HCT116 (cell line): Measurements from ENCODE around the gene KIF13A. TPM values are rescaled to one million over a fixed set of nuclear protein-coding genes. Genes with fewer than 3 reads are reported as not detected.

Experiments used
- ATAC-seq: fragments of 200-7000 bp; cut with Tn5 transposase; 2 replicates; pipeline ENCODE4 v1.9.1; 2020; ENCODE audit warnings: mild to moderate bottlenecking, moderate library complexity
- BruUV-seq: library from RNA; stranded (reverse); fragments of 400-500 nt; replicated peaks from 2 replicates; lab custom pipeline; 2021; lab: Mats Ljungman, UMichigan
- CTCF ChIA-PET: fragments of 300-600 bp; sonication (Branson Sonifier 250); formaldehyde crosslinking; loops from one replicate; lab custom pipeline; 2021; ENCODE audit warnings: antibody characterized with exemption; lab: Charles Lee
- POLR2A ChIA-PET: fragments of 300-600, 350-600 bp; sonication (Branson Sonifier 250); formaldehyde crosslinking; loops from one replicate; lab custom pipeline; 2021; ENCODE audit warnings: antibody characterized with exemption; lab: Charles Lee
- RAD21 ChIA-PET, 2 experiments: fragments of 300-600 bp; sonication (Branson Sonifier 250); formaldehyde crosslinking; loops; one replicate each; lab custom pipeline; 2023; ENCODE audit warnings: low total read pairs in 2 of 2; ENCODE audit not compliant: uncharacterized antibody in 2 of 2, unreplicated experiment in 2 of 2, low non-redundant PET in 1 of 2; lab: Charles Lee
- DNase-seq: peaks from one replicate; pipeline ENCODE4 v3.0.0-alpha.2; 2010; ENCODE audit warnings: low read depth, low spot score
- H2AFZ ChIP-seq: fragments of 200-600 bp; shearing (Covaris generic), sonication (generic); 2 replicates; pipeline ENCODE4 v1.6.1; 2017; ENCODE audit warnings: low read depth, mixed run types, mixed read lengths, antibody characterized with exemption, low read length; ENCODE audit not compliant: poor library complexity, severe bottlenecking
- H3K27ac ChIP-seq: 2 replicates; pipeline ENCODE4 v1.5.1; 2012; ENCODE audit warnings: low read depth, low read length
- H3K27me3 ChIP-seq: fragments of 200-600 bp; sonication (generic); 2 replicates; pipeline ENCODE4 v1.6.1; 2016; ENCODE audit warnings: mixed run types, low read length, mixed read lengths; ENCODE audit not compliant: insufficient read depth
- H3K36me3 ChIP-seq, 2 experiments: fragments of 200-500 bp in 1 of 2; fragments of 200-600 bp in 1 of 2; sonication (Bioruptor generic) in 1 of 2; sonication (generic) in 1 of 2; 2 replicates each; pipeline versions ENCODE4 v1.5.1 to v1.6.1; 2014 to 2016; ENCODE audit warnings: low read length in 2 of 2, inconsistent platforms in 1 of 2, mixed read lengths in 1 of 2, mixed run types in 1 of 2; ENCODE audit not compliant: insufficient read depth in 2 of 2, control insufficient read depth in 1 of 2
- H3K4me1 ChIP-seq, 2 experiments: fragments of 200-600 bp in 1 of 2; sonication (generic) in 1 of 2; 2 replicates each; pipeline versions ENCODE4 v1.5.1 to v1.6.1; 2012 to 2017; ENCODE audit warnings: low read length in 2 of 2, inconsistent platforms in 1 of 2, mild to moderate bottlenecking in 1 of 2, mixed read lengths in 1 of 2, mixed run types in 1 of 2, moderate library complexity in 1 of 2; ENCODE audit not compliant: insufficient read depth in 2 of 2, control insufficient read depth in 1 of 2
- H3K4me2 ChIP-seq: fragments of 200-600 bp; sonication (generic); 2 replicates; pipeline ENCODE4 v1.6.1; 2017; ENCODE audit warnings: mixed run types, low read length, mixed read lengths
- H3K4me3 ChIP-seq, 2 experiments: fragments of 200-600 bp in 1 of 2; sonication (generic) in 1 of 2; replicated peaks in 1 of 2; 2 replicates each; pipeline ENCODE4 v1.5.1; 2011 to 2016; ENCODE audit warnings: low read length in 2 of 2, control low read depth in 1 of 2, low read depth in 1 of 2, mild to moderate bottlenecking in 1 of 2, mixed read lengths in 1 of 2, mixed run types in 1 of 2
- H3K79me2 ChIP-seq: fragments of 200-600 bp; sonication (generic); 2 replicates; pipeline ENCODE4 v1.6.1; 2017; ENCODE audit warnings: mild to moderate bottlenecking, mixed run types, low read length, moderate library complexity, mixed read lengths; ENCODE audit not compliant: insufficient read depth
- H3K9ac ChIP-seq: fragments of 200-600 bp; sonication (generic); 2 replicates; pipeline ENCODE4 v1.6.1; 2016; ENCODE audit warnings: low read length, mixed read lengths
- H3K9me2 ChIP-seq: fragments of 200-600 bp; sonication (generic), shearing (Covaris generic); 2 replicates; pipeline ENCODE4 v1.6.1; 2017; ENCODE audit warnings: mixed run types, mild to moderate bottlenecking, moderate library complexity; ENCODE audit not compliant: insufficient read depth
- H3K9me3 ChIP-seq, 2 experiments: fragments of 200-500 bp in 1 of 2; fragments of 200-600 bp in 1 of 2; sonication (Bioruptor generic) in 1 of 2; sonication (generic) in 1 of 2; 2 replicates each; pipeline ENCODE4 v1.6.1; 2014 to 2017; ENCODE audit warnings: low read length in 2 of 2, mixed read lengths in 2 of 2, inconsistent platforms in 1 of 2, low read depth in 1 of 2, mild to moderate bottlenecking in 1 of 2, mixed run types in 1 of 2, moderate library complexity in 1 of 2; ENCODE audit not compliant: control insufficient read depth in 1 of 2, insufficient read depth in 1 of 2
- H4K20me1 ChIP-seq: fragments of 200-600 bp; sonication (generic), shearing (Covaris generic); 2 replicates; pipeline ENCODE4 v1.6.1; 2017; ENCODE audit warnings: mixed run types, mild to moderate bottlenecking, moderate library complexity; ENCODE audit not compliant: insufficient read depth
- CBX3 ChIP-seq: IDR thresholded peaks from 2 replicates; pipeline ENCODE4 v1.6.1; 2012; ENCODE audit warnings: low read depth
- CEBPB ChIP-seq: IDR thresholded peaks from 2 replicates; pipeline ENCODE4 v1.6.1; 2012; ENCODE audit warnings: low read depth
- EZH2phosphoT487 ChIP-seq: fragments of 200-600 bp; IDR thresholded peaks from 2 replicates; pipeline ENCODE4 v1.6.1; 2018; ENCODE audit warnings: antibody characterized with exemption, borderline replicate concordance
- FOSL1 ChIP-seq: IDR thresholded peaks from 2 replicates; pipeline ENCODE4 v1.6.1; 2012; ENCODE audit warnings: low read depth
- JUND ChIP-seq: IDR thresholded peaks from 2 replicates; pipeline ENCODE4 v1.6.1; 2012
- SP1 ChIP-seq: IDR thresholded peaks from 2 replicates; pipeline ENCODE4 v1.6.1; 2012; ENCODE audit warnings: low read depth
- ZFX ChIP-seq: fragments of 450-650 bp; IDR thresholded peaks from 2 replicates; pipeline ENCODE4 v1.6.1; 2017
- intact Hi-C: fragments of 100-400 bp; cut with micrococcal nuclease; formaldehyde crosslinking; loops from 2 replicates; pipeline ENCODE4 v1.10.0; 2022
- total RNA-seq: library from RNA; stranded (reverse); gene quantifications from one replicate; pipeline ENCODE4 v1.2.1, GENCODE V29; 2021; ENCODE audit not compliant: unreplicated experiment
- TF ChIP-seq, protein P1 (sequence below), 3 experiments: fragments of 200-600 bp in 1 of 3; sonication (generic) in 1 of 3; IDR thresholded peaks in 2 of 3; conservative IDR thresholded peaks in 1 of 3; 2 replicates each; pipeline ENCODE4 v1.5.1; 2012 to 2017; ENCODE audit warnings: low read depth in 2 of 3, low read length in 2 of 3, antibody characterized with exemption in 1 of 3, borderline replicate concordance in 1 of 3, control low read depth in 1 of 3, mild to moderate bottlenecking in 1 of 3, mixed read lengths in 1 of 3, mixed run types in 1 of 3, moderate library complexity in 1 of 3; ENCODE audit not compliant: insufficient read depth in 1 of 3
- TF ChIP-seq, protein P2 (sequence below): IDR thresholded peaks from 2 replicates; pipeline ENCODE4 v1.6.1; 2012
- TF ChIP-seq, protein P3 (sequence below): IDR thresholded peaks from 2 replicates; pipeline ENCODE4 v1.6.1; 2012; ENCODE audit warnings: low read depth

KIF13A gene
- total RNA-seq, 1 experiment from 2014 or later: 23.1 TPM

DNA sequence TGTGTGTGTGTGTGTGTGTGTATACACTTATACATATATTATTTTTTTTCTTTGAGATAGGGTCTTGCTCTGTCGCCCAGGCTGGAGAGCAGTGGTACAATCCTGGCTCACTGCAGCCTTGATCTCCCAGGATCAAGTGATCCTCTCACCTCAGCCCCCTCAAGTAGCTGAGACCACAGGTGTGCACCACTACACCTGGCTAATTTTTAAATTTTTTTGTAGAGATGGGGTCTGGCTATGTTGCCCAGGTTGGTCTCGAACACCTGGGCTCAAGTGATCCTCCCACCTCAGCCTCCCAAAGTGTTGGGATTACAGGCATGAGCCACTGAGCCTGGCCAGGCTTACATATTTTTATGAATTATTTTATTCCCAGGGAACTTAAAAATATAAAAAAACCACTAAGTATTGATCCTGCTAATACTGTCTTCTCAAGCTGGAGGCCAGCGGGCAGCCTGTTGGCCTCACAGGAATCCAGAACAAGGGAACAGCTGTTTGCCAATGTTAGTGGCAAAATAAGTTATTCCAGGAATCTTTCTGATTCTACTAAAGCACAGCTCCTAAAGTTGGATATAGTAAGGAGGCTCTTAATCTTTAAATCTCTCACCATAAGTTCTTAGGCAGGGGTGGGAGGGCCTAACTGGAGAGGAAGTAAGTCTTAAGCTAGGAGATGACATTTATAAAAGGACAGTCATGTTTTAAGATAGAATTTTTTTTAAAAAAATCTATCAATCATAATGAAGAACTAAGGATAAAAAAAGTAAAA is 145.2 kb downstream of the KIF13A start:
- ATAC-seq: no peak
- no peaks in the 10 kb centered on the region for H4K20me1 ChIP-seq
- no peak overlapping the region for H3K9ac ChIP-seq
- BruUV-seq: no TSS peak
- H3K4me3 ChIP-seq: no peak overlapping the region
- no peaks in the 10 kb centered on the region for H3K27me3 ChIP-seq
- H3K36me3 ChIP-seq: no peaks in the 10 kb centered on the region
- no peaks in the 10 kb centered on the region for H3K9me2 ChIP-seq
- H3K9me3 ChIP-seq: no peaks in the 10 kb centered on the region
- no peak overlapping the region for H2AFZ ChIP-seq
- no peaks in the 10 kb centered on the region for H3K4me1 ChIP-seq
- no peaks in the 10 kb centered on the region for H3K79me2 ChIP-seq
- CTCF ChIA-PET: no interaction called here
- no peak overlapping the region for H3K4me2 ChIP-seq
- no peak overlapping the region for H3K27ac ChIP-seq
- intact Hi-C loops: no loop called here
- RAD21 ChIA-PET: no interaction called here
- TF ChIP-seq, protein P1, sequence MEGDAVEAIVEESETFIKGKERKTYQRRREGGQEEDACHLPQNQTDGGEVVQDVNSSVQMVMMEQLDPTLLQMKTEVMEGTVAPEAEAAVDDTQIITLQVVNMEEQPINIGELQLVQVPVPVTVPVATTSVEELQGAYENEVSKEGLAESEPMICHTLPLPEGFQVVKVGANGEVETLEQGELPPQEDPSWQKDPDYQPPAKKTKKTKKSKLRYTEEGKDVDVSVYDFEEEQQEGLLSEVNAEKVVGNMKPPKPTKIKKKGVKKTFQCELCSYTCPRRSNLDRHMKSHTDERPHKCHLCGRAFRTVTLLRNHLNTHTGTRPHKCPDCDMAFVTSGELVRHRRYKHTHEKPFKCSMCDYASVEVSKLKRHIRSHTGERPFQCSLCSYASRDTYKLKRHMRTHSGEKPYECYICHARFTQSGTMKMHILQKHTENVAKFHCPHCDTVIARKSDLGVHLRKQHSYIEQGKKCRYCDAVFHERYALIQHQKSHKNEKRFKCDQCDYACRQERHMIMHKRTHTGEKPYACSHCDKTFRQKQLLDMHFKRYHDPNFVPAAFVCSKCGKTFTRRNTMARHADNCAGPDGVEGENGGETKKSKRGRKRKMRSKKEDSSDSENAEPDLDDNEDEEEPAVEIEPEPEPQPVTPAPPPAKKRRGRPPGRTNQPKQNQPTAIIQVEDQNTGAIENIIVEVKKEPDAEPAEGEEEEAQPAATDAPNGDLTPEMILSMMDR (IDR thresholded peaks at IDR 0.05 in 2 of 3, conservative IDR thresholded peaks at IDR 0.05 in 1 of 3; ENCODE audit: borderline replicate concordance in 1 of 3, insufficient read depth in 1 of 3, low read depth in 2 of 3, low read length in 2 of 3): no peak
- no peak for TF ChIP-seq CEBPB
- no peak for TF ChIP-seq EZH2phosphoT487
- TF ChIP-seq, all 23 proteins: peak for 0
- no peak for DNase-seq
- POLR2A ChIA-PET: no interaction called here

DNA sequence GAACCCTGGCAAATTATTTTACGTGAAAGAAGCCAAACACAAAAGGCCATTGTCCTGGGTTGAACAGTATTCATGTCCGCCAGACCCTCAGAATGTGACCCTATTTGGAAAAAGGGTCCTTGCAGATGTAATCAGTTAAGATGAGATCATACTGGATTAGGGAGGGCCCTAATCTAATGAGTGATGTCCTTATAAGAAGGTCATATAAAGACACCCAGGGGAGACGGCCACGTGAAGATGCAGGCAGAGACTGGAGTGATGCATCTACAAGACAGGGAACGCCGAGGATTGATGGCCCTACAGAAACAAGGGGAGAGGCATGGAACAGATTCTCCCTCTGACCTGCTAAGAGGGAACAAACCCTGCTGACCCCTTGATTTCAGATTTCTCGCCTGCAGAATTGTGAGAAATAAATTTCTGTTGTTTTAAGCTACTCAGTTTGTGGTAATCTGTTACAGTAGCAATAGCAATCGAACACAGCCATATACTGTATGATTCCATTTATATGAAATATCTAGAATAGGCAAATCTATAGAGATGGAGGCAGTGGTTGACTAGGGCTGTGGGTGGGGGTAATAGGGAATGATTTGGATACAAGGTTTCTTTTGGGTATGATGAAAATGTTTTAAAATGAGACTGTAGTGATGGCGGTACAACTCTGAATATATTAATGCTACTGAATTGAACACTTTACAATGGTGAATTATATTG is 147.8 kb downstream of the KIF13A start:
- CTCF ChIA-PET: no interaction called here
- Histone ChIP-seq H3K79me2 (no peaks in the 10 kb centered on the region), H3K4me1 (no peaks in the 10 kb centered on the region), H3K27ac (no peak overlapping the region), H3K27me3 (no peaks in the 10 kb centered on the region), H4K20me1 (no peaks in the 10 kb centered on the region), H3K36me3 (no peaks in the 10 kb centered on the region), H3K9me3 (no peaks in the 10 kb centered on the region), H3K9me2 (no peaks in the 10 kb centered on the region), H3K4me2 (no peak overlapping the region), H2AFZ (no peak overlapping the region), H3K4me3 (no peak overlapping the region), H3K9ac (no peak overlapping the region)
- intact Hi-C loops: no loop called here
- POLR2A ChIA-PET: no interaction called here
- ATAC-seq (no peak), DNase-seq (no peak)
- RAD21 ChIA-PET: no interaction called here
- no TSS peak for BruUV-seq
- TF ChIP-seq, protein P2, sequence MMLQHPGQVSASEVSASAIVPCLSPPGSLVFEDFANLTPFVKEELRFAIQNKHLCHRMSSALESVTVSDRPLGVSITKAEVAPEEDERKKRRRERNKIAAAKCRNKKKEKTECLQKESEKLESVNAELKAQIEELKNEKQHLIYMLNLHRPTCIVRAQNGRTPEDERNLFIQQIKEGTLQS: no peak
- TF ChIP-seq FOSL1 (no peak), SP1 (no peak), JUND (no peak), ZFX (no peak), CBX3 (no peak)
- TF ChIP-seq, protein P1 (IDR thresholded peaks at IDR 0.05 in 2 of 3, conservative IDR thresholded peaks at IDR 0.05 in 1 of 3; ENCODE audit: borderline replicate concordance in 1 of 3, insufficient read depth in 1 of 3, low read depth in 2 of 3, low read length in 2 of 3): no peak
- TF ChIP-seq, protein P3, sequence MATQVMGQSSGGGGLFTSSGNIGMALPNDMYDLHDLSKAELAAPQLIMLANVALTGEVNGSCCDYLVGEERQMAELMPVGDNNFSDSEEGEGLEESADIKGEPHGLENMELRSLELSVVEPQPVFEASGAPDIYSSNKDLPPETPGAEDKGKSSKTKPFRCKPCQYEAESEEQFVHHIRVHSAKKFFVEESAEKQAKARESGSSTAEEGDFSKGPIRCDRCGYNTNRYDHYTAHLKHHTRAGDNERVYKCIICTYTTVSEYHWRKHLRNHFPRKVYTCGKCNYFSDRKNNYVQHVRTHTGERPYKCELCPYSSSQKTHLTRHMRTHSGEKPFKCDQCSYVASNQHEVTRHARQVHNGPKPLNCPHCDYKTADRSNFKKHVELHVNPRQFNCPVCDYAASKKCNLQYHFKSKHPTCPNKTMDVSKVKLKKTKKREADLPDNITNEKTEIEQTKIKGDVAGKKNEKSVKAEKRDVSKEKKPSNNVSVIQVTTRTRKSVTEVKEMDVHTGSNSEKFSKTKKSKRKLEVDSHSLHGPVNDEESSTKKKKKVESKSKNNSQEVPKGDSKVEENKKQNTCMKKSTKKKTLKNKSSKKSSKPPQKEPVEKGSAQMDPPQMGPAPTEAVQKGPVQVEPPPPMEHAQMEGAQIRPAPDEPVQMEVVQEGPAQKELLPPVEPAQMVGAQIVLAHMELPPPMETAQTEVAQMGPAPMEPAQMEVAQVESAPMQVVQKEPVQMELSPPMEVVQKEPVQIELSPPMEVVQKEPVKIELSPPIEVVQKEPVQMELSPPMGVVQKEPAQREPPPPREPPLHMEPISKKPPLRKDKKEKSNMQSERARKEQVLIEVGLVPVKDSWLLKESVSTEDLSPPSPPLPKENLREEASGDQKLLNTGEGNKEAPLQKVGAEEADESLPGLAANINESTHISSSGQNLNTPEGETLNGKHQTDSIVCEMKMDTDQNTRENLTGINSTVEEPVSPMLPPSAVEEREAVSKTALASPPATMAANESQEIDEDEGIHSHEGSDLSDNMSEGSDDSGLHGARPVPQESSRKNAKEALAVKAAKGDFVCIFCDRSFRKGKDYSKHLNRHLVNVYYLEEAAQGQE: no peak
